ENCODE measurements around the gene SMAD7.

SMAD7 gene

GRCh38 chr18:48959921-48960920 lies 9.5 kb upstream of the SMAD7 start:
- peak; percentile 86 for DNase-seq (ENCODE audit: low read depth)

- DNase-seq (ENCODE audit: low read depth) = no peak
These were observed 8.8 kb upstream of the SMAD7 start for GRCh38 chr18:48959551-48959920.

GRCh38 chr18:48958951-48959350 lies 8.2 kb upstream of the SMAD7 start:
- DNase-seq (ENCODE audit: low read depth) = no peak

DNA sequence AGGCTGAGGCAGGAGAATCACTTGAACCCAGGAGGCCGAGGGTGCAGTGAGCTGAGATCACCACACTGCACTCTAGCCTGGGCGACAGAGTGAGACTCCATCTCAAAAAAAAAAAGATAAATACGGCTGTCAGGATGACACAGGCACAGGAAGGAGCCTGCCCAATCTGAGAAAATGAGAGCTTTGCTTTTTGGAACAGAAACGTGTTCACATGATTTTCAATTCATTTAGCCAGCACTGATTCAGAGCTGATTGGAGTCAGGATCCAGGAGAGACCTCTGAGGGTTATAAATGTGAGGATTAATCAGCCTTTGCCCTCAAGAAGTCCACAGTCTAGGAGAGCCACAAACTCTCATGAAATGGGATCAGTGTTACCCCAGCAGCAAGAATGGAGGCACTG lies 6.9 kb upstream of the SMAD7 start:
- DNase-seq (ENCODE audit: low read depth) = no peak

- peak; percentile 44 for DNase-seq (ENCODE audit: low read depth)
These were observed 6.4 kb upstream of the SMAD7 start for GRCh38 chr18:48957136-48957535.

DNA sequence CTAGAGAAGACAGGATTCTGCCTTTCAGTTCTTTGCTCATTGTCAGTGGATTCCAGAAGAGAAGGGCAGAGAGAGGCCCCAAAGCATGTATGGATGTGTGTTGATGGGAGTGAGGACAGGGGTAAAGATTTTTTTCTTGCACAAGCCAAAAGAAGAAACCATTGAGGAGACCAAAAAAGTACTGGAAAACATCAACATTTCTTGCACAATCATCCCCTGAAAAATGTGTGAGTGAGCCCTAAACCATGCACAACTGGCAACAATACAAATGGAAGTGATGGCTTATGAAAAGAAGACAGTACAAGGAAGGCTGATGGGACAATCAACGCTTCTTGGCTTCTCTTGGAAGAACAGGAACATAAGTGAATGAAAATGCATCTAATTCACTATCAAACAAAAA lies 5.6 kb upstream of the SMAD7 start:
- peak; percentile 93 for DNase-seq (ENCODE audit: low read depth)

- DNase-seq (ENCODE audit: low read depth) = peak; percentile 79
These were observed 5.1 kb upstream of the SMAD7 start for GRCh38 chr18:48955830-48956261.

GRCh38 chr18:48954886-48955819 lies 4.4 kb upstream of the SMAD7 start:
- DNase-seq (ENCODE audit: low read depth) = no peak

- DNase-seq (ENCODE audit: low read depth) = no peak
These were observed 2.4 kb upstream of the SMAD7 start for GRCh38 chr18:48953104-48953706.

- peak; percentile 83 for DNase-seq (ENCODE audit: low read depth)
These were observed 1.7 kb upstream of the SMAD7 start for GRCh38 chr18:48952287-48953103.

GRCh38 chr18:48951448-48952286 lies 902 bp upstream of the SMAD7 start:
- DNase-seq (ENCODE audit: low read depth) = peak; percentile 89

- DNase-seq (ENCODE audit: low read depth) = no peak
These were observed 894 bp downstream of the SMAD7 start for GRCh38 chr18:48949606-48950535.

DNA sequence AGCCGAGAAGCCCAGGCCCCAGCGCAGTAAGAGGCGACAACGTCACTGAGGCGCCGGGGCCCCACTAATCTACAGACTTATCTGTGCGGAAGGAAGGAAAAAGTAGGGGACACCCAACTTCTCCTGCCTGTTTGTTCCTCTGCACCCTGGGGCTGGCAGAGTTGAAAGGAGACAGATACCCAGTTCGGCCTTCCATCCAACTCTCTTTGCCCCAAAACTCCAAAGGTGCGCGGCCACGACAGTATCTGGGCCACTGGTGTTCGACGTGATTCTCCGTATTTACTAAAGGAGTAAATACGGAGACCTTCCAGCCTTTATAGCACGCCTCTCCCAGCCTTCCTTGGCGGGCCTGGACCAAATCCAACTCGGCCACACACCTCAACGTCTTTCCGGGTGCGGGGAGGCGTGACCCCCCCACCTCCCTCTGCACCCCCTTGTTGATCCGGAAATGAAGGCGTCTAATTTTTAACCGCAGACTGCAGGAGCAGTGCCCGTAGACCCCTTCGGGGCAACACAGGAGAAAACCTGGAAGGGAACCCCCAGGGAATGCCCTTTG lies 1.6 kb downstream of the SMAD7 start:
- no peak for DNase-seq (ENCODE audit: low read depth)

GRCh38 chr18:48948112-48949049 lies 2.4 kb downstream of the SMAD7 start:
- DNase-seq (ENCODE audit: low read depth) = peak; percentile 92

GRCh38 chr18:48947560-48947959 lies 3.2 kb downstream of the SMAD7 start:
- DNase-seq (ENCODE audit: low read depth) = no peak

DNA sequence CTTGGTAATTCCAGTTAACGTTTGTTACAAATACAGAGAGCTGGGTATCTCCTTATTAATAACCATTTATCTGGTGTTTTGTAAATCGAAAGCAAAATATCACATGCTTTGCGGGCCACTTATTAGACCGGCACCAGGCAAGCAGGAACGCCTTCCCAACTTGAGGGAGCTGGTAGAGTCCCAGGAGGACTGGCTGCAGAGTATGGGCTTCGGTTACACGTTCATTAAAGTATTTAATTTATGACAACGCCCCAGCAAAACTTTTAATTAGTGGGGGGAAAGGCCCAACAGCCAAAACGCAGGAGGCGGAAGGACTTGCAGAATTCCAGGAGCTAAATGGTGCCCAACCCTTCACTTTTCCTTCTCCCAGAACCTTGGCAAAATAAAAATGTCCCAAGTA lies 3.7 kb downstream of the SMAD7 start:
- no peak for DNase-seq (ENCODE audit: low read depth)

DNA sequence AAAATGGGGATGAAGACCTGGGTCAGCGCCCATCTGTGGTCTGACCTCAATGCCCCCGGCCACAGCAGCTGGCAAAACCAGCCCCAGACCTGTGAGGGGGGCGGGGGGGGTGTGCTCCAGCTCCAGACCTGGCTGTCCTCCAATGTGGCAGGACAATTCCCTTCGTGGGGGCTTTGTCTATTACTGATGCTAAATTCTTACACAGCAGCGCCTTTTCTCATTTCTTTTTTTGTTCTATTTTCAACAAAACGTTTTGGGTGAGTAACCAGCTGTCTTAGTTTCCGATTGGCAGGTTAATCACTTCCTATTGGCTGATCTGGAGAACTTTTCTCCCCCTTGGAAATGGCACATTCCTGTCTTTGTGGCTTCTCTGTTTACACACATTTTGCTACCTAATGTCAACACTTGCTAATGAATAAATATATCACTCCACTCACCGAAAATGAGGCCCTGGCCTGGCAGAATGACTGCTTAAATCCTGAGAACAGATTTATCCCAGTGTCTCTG lies 4.4 kb downstream of the SMAD7 start:
- peak; percentile 70 for DNase-seq (ENCODE audit: low read depth)

GRCh38 chr18:48945953-48946217 lies 4.9 kb downstream of the SMAD7 start:
- no peak for DNase-seq (ENCODE audit: low read depth)
